Measurements from ENCODE around the gene BMERB1.

DNA sequence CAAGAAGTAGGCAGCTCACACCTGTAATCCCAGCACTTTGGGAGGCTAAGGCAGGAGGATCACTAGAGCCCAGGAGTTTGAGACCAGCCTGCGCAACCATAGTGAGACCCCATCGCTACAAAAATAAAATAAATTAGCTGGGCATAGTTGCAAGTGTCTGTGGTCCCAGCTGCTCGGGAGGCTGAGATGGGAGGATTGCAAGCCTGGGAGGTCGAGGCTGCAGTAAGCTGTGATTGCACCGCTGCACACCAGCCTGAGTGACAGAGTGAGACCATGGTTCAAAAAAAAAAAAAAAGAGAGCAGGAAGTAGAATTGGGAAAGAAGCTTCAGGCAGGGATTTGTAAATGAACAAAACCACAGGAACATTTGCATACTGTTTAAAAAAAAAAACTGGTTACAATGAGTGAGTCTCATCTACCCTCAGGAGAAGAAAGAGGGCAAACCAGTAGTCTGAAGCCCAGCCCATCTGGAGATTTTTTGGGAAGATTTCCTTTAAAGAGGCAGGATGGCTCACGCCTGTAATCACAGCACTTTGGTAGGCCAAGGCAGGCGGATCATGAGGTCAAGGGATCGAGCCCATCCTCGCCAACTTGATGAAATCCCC, 30.9 kb upstream of the BMERB1 start:
- TF ChIP-seq, protein P1, sequence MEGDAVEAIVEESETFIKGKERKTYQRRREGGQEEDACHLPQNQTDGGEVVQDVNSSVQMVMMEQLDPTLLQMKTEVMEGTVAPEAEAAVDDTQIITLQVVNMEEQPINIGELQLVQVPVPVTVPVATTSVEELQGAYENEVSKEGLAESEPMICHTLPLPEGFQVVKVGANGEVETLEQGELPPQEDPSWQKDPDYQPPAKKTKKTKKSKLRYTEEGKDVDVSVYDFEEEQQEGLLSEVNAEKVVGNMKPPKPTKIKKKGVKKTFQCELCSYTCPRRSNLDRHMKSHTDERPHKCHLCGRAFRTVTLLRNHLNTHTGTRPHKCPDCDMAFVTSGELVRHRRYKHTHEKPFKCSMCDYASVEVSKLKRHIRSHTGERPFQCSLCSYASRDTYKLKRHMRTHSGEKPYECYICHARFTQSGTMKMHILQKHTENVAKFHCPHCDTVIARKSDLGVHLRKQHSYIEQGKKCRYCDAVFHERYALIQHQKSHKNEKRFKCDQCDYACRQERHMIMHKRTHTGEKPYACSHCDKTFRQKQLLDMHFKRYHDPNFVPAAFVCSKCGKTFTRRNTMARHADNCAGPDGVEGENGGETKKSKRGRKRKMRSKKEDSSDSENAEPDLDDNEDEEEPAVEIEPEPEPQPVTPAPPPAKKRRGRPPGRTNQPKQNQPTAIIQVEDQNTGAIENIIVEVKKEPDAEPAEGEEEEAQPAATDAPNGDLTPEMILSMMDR (IDR thresholded peaks at IDR 0.05; ENCODE audit: low read depth, low read length, missing input control): no peak
- TF ChIP-seq TAF1 (conservative IDR thresholded peaks at IDR 0.05): no peak
- TF ChIP-seq YY1 (IDR thresholded peaks at IDR 0.05): no peak
- TF ChIP-seq JUND (IDR thresholded peaks at IDR 0.05): no peak
- TF ChIP-seq, protein P2, sequence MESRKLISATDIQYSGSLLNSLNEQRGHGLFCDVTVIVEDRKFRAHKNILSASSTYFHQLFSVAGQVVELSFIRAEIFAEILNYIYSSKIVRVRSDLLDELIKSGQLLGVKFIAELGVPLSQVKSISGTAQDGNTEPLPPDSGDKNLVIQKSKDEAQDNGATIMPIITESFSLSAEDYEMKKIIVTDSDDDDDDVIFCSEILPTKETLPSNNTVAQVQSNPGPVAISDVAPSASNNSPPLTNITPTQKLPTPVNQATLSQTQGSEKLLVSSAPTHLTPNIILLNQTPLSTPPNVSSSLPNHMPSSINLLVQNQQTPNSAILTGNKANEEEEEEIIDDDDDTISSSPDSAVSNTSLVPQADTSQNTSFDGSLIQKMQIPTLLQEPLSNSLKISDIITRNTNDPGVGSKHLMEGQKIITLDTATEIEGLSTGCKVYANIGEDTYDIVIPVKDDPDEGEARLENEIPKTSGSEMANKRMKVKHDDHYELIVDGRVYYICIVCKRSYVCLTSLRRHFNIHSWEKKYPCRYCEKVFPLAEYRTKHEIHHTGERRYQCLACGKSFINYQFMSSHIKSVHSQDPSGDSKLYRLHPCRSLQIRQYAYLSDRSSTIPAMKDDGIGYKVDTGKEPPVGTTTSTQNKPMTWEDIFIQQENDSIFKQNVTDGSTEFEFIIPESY (IDR thresholded peaks at IDR 0.05): no peak
- TF ChIP-seq EGR1 (IDR thresholded peaks at IDR 0.05; ENCODE audit: low read depth in 2 of 2): no peak
- no peak for TF ChIP-seq RAD21 (IDR thresholded peaks at IDR 0.05)
- TF ChIP-seq, protein P3, sequence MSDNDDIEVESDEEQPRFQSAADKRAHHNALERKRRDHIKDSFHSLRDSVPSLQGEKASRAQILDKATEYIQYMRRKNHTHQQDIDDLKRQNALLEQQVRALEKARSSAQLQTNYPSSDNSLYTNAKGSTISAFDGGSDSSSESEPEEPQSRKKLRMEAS (IDR thresholded peaks at IDR 0.05): no peak
- TF ChIP-seq, protein P4, sequence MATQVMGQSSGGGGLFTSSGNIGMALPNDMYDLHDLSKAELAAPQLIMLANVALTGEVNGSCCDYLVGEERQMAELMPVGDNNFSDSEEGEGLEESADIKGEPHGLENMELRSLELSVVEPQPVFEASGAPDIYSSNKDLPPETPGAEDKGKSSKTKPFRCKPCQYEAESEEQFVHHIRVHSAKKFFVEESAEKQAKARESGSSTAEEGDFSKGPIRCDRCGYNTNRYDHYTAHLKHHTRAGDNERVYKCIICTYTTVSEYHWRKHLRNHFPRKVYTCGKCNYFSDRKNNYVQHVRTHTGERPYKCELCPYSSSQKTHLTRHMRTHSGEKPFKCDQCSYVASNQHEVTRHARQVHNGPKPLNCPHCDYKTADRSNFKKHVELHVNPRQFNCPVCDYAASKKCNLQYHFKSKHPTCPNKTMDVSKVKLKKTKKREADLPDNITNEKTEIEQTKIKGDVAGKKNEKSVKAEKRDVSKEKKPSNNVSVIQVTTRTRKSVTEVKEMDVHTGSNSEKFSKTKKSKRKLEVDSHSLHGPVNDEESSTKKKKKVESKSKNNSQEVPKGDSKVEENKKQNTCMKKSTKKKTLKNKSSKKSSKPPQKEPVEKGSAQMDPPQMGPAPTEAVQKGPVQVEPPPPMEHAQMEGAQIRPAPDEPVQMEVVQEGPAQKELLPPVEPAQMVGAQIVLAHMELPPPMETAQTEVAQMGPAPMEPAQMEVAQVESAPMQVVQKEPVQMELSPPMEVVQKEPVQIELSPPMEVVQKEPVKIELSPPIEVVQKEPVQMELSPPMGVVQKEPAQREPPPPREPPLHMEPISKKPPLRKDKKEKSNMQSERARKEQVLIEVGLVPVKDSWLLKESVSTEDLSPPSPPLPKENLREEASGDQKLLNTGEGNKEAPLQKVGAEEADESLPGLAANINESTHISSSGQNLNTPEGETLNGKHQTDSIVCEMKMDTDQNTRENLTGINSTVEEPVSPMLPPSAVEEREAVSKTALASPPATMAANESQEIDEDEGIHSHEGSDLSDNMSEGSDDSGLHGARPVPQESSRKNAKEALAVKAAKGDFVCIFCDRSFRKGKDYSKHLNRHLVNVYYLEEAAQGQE (IDR thresholded peaks at IDR 0.05): no peak
- TF ChIP-seq RXRA (IDR thresholded peaks at IDR 0.05): no peak
- TF ChIP-seq, protein P5, sequence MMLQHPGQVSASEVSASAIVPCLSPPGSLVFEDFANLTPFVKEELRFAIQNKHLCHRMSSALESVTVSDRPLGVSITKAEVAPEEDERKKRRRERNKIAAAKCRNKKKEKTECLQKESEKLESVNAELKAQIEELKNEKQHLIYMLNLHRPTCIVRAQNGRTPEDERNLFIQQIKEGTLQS (IDR thresholded peaks at IDR 0.05): no peak
- TF ChIP-seq GABPA (IDR thresholded peaks at IDR 0.05 in 1 of 2, conservative IDR thresholded peaks at IDR 0.05 in 1 of 2): no peak
- TF ChIP-seq HNF4A (conservative IDR thresholded peaks at IDR 0.05): no peak
